Psoas muscle (tissue), 8 donors: Measurements from ENCODE around the gene STOX2. TPM values are rescaled to one million over a fixed set of nuclear protein-coding genes. Genes with fewer than 3 reads are reported as not detected.
A peak's percentile ranks its signal among the peaks of the same experiment; 100 is the strongest.

Experiments used
- ATAC-seq, 4 donors: fragments of 200-7000 bp; cut with Tn5 transposase; one replicate each; pipeline ENCODE4 v1.9.1; 2020; ENCODE audit warnings: moderate library complexity in 3 of 4, mild to moderate bottlenecking in 2 of 4
- DNase-seq, 2 donors: peaks; one replicate each; pipeline ENCODE4 v3.0.0-alpha.2; 2020
- H3K27ac ChIP-seq: fragments of 200-600 bp; one replicate; pipeline ENCODE4 v1.8.0; 2022
- H3K27me3 ChIP-seq, 3 donors: fragments of 200-600 bp in 1 of 3; one replicate each; pipeline versions ENCODE4 v1.6.1 to v1.8.0; 2013 to 2022; ENCODE audit warnings: low read length in 2 of 3, mild to moderate bottlenecking in 2 of 3, moderate library complexity in 1 of 3; ENCODE audit not compliant: insufficient read depth in 3 of 3
- H3K36me3 ChIP-seq, 2 donors: fragments of 200-600 bp in 1 of 2; one replicate each; pipeline versions ENCODE4 v1.6.1 to v1.8.0; 2013 to 2022; ENCODE audit warnings: low read depth in 1 of 2, mild to moderate bottlenecking in 1 of 2, moderate library complexity in 1 of 2; ENCODE audit not compliant: insufficient read depth in 1 of 2
- H3K4me1 ChIP-seq: fragments of 200-600 bp; one replicate; pipeline ENCODE4 v1.8.0; 2022
- H3K4me3 ChIP-seq: fragments of 200-600 bp; one replicate; pipeline ENCODE4 v1.8.0; 2022; ENCODE audit warnings: mild to moderate bottlenecking
- H3K9me3 ChIP-seq: fragments of 200-600 bp; one replicate; pipeline ENCODE4 v1.8.0; 2022
- CTCF ChIP-seq: fragments of 200-600 bp; IDR thresholded peaks from one replicate; pipeline ENCODE4 v1.8.0; 2022; ENCODE audit warnings: antibody characterized with exemption
- WGBS, 3 donors: extraction: QIAGEN DNeasy Blood & Tissue Kit; methylation state at CpG; one replicate each; pipeline versions ENCODE4 v1.1.6 to v1.1.7; 2013; 5-methylcytosine and 5-hydroxymethylcytosine counted together
- intact Hi-C, 2 donors: fragments of 100-400 bp; cut with DNase I; formaldehyde crosslinking; loops; one replicate each; pipeline versions ENCODE4 v1.11.0 to v1.14.2; 2022
- polyA plus RNA-seq, 3 donors: library from polyadenylated mRNA; stranded (reverse); fragments of 200-250 nt; gene quantifications; one replicate each; pipeline ENCODE4 v1.2.3, GENCODE V29; 2013
- total RNA-seq, 4 donors: library from RNA; stranded (reverse); fragmentation: NEBNext Ultra II Directional in 2 of 4; extraction: Animal tissue kit (Norgen Biotek cat#: 25700) in 2 of 4; gene quantifications; one replicate each; pipeline versions ENCODE4 v1.2.1 to v1.2.4, GENCODE V29; 2021 to 2023
- donor health status: healthy with polysubstance abuse.
- donor health status: DM: no; HTN: no; CAD: no; lungs with moderate emphysema.
- donor health status: Bipolar disorder and iron deficiency.
- donor health status: healthy.
- donor health status: DM: yes; HTN: yes; CAD: no.
- donor health status: DM: no; HTN: no; CAD: no.
- donor health status: DM: no; HTN: no; CAD: no.
- donor health status: DM: yes; HTN: yes; CAD: no.

The STOX2 gene
- total and polyA plus RNA-seq, 7 donors: 0.41 to 9.3 (median 3.4) TPM

DNA sequence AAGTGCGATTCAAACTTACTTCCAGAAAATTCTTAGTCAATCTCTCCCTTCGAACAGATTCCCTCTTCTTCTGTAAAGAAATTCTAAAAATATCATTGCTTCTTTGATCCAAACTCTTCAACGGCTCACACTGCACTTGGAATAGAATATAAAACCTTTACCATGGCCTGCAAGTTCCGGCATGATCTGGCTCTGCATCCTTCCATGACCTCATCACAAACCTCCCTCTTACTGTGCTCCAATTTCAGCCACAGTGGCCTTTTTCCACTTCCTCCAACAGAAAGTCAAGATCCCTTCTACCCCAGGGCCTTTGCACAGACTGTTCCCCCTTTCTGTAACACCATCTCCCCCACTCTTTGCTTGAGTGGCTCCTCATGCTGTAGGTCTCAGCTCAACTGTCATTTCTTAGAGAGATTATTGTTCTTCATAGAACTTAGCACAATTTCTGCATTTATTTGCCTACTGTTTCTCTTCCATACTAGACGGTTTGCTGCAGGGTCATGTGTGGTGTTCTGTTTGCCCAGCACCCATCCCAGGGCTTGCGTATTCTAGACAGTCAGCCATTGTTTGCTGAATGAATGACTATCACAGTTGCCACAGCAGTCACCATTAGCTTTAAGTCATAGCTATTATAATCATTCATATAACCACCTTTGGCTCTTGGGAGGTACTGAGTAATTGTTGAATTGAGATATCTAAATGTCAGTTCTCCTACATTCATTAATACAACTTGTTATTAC is 1.9 kb upstream of the STOX2 start:
- Histone ChIP-seq H3K27me3 (peaks cover 0 to 9% (median 0%) of the 10 kb centered on the region in 3 donors), H3K36me3 (no peaks in the 10 kb centered on the region), H3K4me1 (peaks cover 11% of the 10 kb centered on the region), H3K9me3 (peaks cover 9% of the 10 kb centered on the region), H3K4me3 (no peak overlapping the region), H3K27ac (no peak overlapping the region)
- intact Hi-C loops: no loop called here
- TF ChIP-seq CTCF: no peak
- ATAC-seq (no peak), DNase-seq (no peak)
- 68 to 78% (median 71%) methylated on average over 6 of the region's 6 CpGs for WGBS, 3 donors

- peak overlapping the region; percentile 78 for H3K27ac ChIP-seq
- no peaks in the 10 kb centered on the region for H3K9me3 ChIP-seq
- DNase-seq: peak; percentile 25 to 65
- H3K4me3 ChIP-seq: peak overlapping the region; percentile 78
- H3K36me3 ChIP-seq: no peaks in the 10 kb centered on the region
- peaks cover 0 to 14% (median 0%) of the 10 kb centered on the region in 3 donors for H3K27me3 ChIP-seq
- H3K4me1 ChIP-seq: peaks cover 11% of the 10 kb centered on the region
- 0 to 1% (median 1%) methylated on average over 76 to 93 of the region's 93 CpGs for WGBS, 3 donors
- ATAC-seq: peak; percentile 62 to 77 (median 66)
- intact Hi-C loops: loop anchor here in 1 of 2 donors (2.0 to 5.0 kb wide), 2 partner anchors 35 to 81 kb away; no protein-coding TSS in a partner anchor
- TF ChIP-seq CTCF: no peak
Observed at GRCh38 chr4:183905593-183906488, 734 bp downstream of the STOX2 start.

DNA sequence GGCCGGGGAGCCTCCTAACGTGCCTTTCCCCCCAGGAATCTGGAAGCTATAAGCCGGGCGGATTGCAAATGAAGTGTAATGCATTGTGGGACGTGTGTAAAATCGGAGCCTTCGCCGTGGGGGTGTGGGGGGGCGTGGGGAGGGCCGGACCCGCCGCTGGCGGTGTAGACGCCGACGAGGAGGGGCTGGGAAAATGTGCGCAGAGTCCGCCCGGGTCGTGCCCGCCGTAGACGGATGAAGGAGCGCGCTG is 1.3 kb downstream of the STOX2 start:
- H3K27me3 ChIP-seq: peaks cover 0 to 14% (median 0%) of the 10 kb centered on the region in 3 donors
- H3K4me3 ChIP-seq: peak overlapping the region; percentile 78
- H3K27ac ChIP-seq: no peak overlapping the region
- H3K36me3 ChIP-seq: no peaks in the 10 kb centered on the region
- intact Hi-C loops: loop anchor here in 1 of 2 donors (2.0 to 5.0 kb wide), 2 partner anchors 36 to 81 kb away; no protein-coding TSS in a partner anchor
- no peaks in the 10 kb centered on the region for H3K9me3 ChIP-seq
- ATAC-seq: no peak
- peaks cover 11% of the 10 kb centered on the region for H3K4me1 ChIP-seq
- no peak for TF ChIP-seq CTCF
- 4 to 9% (median 5%) methylated on average over 11 to 25 of the region's 25 CpGs for WGBS, 3 donors
- no peak for DNase-seq

DNA sequence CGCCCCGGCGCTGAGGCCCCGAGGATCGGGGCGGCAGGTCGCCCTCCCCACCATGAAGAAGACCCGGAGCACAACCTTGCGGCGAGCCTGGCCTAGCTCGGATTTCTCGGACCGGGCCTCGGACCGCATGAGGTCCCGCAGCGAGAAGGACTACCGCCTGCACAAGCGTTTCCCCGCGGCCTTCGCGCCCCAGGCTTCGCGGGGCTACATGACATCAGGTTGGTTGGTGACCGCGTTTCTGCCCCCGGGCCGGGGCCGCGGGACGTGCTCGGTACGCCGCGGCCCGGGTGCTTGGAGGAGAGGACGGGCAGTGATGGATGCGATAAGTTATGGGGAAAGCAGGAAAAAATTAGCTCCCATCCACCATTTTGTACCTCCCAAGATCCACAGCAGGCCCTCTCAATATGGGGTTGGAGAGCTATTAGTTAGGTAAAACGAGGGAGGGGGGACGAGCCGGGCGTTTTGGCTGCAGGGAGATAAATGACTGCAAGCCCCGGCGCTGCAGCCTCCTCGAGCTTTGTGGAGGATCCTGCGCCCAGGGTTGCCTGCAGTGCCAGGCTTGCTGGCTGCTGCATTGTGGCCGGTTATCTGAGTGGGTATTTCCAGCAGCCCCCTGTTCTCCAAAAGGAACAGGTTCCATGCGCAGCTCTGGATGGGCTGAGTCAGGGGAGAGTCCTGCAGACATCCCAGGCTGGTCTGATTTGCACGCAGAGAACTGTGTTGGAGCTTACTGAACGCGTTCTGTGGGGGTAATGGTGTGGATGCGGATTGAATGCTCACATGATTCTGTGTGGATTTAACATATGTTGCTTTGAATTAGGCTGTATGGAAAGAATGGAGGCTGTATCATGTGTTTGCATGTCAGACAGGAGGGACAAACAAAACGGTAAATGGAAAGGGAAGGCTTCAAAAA is 1.9 kb downstream of the STOX2 start:
- H3K9me3 ChIP-seq: no peaks in the 10 kb centered on the region
- peaks cover 11% of the 10 kb centered on the region for H3K4me1 ChIP-seq
- intact Hi-C loops: loop anchor here in 1 of 2 donors (2.0 to 5.0 kb wide), 2 partner anchors 36 to 80 kb away; no protein-coding TSS in a partner anchor
- DNase-seq (peak in 1 of 2 donors; percentile 16), ATAC-seq (peak in 2 of 4 donors; percentile 19 to 32)
- peak overlapping the region; percentile 78 for H3K4me3 ChIP-seq
- TF ChIP-seq CTCF: no peak
- H3K27me3 ChIP-seq: peaks cover 0 to 14% (median 0%) of the 10 kb centered on the region in 3 donors
- H3K36me3 ChIP-seq: no peaks in the 10 kb centered on the region
- 12 to 19% (median 17%) methylated on average over 51 to 54 of the region's 54 CpGs for whole genome bisulfite sequencing, 3 donors
- H3K27ac ChIP-seq: no peak overlapping the region
